ENCODE results near the gene TINCR.
"Not testable (repeated sequence)": the region's sequence is repeated elsewhere in the genome, so short reads cannot be mapped to it uniquely, and the experiment has no call there.

The TINCR gene

GRCh38 chr19:5558101-5558621 lies 9.6 kb downstream of the TINCR start:
- FAIRE-seq = no peak

GRCh38 chr19:5557691-5558090 lies 10.1 kb downstream of the TINCR start:
- FAIRE-seq = no peak

- no peak for FAIRE-seq
These were observed 12.9 kb downstream of the TINCR start for GRCh38 chr19:5554828-5555227.

- FAIRE-seq = no peak
These were observed 13.9 kb downstream of the TINCR start for GRCh38 chr19:5553892-5554291.

- no peak for FAIRE-seq
These were observed 19.9 kb downstream of the TINCR start for GRCh38 chr19:5547881-5548280.

GRCh38 chr19:5545984-5546383 lies 21.8 kb downstream of the TINCR start:
- FAIRE-seq = no peak

GRCh38 chr19:5545051-5545450 lies 22.7 kb downstream of the TINCR start:
- FAIRE-seq = no peak

- FAIRE-seq = no peak
These were observed 25.1 kb downstream of the TINCR start for GRCh38 chr19:5542665-5543064.

GRCh38 chr19:5541456-5541855 lies 26.3 kb downstream of the TINCR start:
- FAIRE-seq = no peak

GRCh38 chr19:5540208-5540607 lies 27.5 kb downstream of the TINCR start:
- FAIRE-seq = no peak

GRCh38 chr19:5537870-5538269 lies 29.9 kb downstream of the TINCR start:
- no peak for FAIRE-seq

- not testable (repeated sequence) for FAIRE-seq
These were observed 30.7 kb downstream of the TINCR start for GRCh38 chr19:5536982-5537579.

- FAIRE-seq = no peak
These were observed 31.3 kb downstream of the TINCR start for GRCh38 chr19:5536337-5536894.

GRCh38 chr19:5534787-5535586 lies 32.8 kb downstream of the TINCR start:
- FAIRE-seq = no peak

GRCh38 chr19:5533257-5533656 lies 34.5 kb downstream of the TINCR start:
- no peak for FAIRE-seq

GRCh38 chr19:5530701-5531100 lies 37.1 kb downstream of the TINCR start:
- no peak for FAIRE-seq

GRCh38 chr19:5526691-5527090 lies 41.1 kb downstream of the TINCR start:
- no peak for FAIRE-seq

- no peak for FAIRE-seq
These were observed 43.7 kb downstream of the TINCR start for GRCh38 chr19:5524081-5524480.

GRCh38 chr19:5522106-5522505 lies 45.6 kb downstream of the TINCR start:
- no peak for FAIRE-seq

- no peak for FAIRE-seq
These were observed 47.3 kb downstream of the TINCR start for GRCh38 chr19:5520501-5520900.

- no peak for FAIRE-seq
These were observed 48.7 kb downstream of the TINCR start for GRCh38 chr19:5519076-5519475.

- no peak for FAIRE-seq
These were observed 52.0 kb downstream of the TINCR start for GRCh38 chr19:5515737-5516136.

- no peak for FAIRE-seq
These were observed 53.8 kb downstream of the TINCR start for GRCh38 chr19:5514001-5514400.

GRCh38 chr19:5512715-5513114 lies 55.0 kb downstream of the TINCR start:
- FAIRE-seq = no peak

Data from A204.1 (cell line).